Keratinocyte (primary cell): ENCODE data around the gene CC2D2A. TPM values are rescaled to one million over a fixed set of nuclear protein-coding genes. Genes with fewer than 3 reads are reported as not detected.

Source experiments
- DNase-seq: peaks from one replicate; pipeline ENCODE4 v3.0.0-alpha.2; 2011; ENCODE audit warnings: low read depth, missing footprints, low spot score
- FAIRE-seq: peaks from 2 replicates; lab custom pipeline; 2011; peaks lifted over from hg19 to GRCh38; lab: Jason Lieb, UNC
- H2AFZ ChIP-seq: 2 replicates; pipeline ENCODE4 v1.6.0; 2012; ENCODE audit warnings: low read length, control low read depth, inconsistent platforms; ENCODE audit not compliant: control insufficient read depth
- H3K27ac ChIP-seq: 2 replicates; pipeline ENCODE4 v1.5.1; 2011; ENCODE audit warnings: low read length; ENCODE audit not compliant: control insufficient read depth, insufficient read depth
- H3K27me3 ChIP-seq: 3 replicates; pipeline ENCODE4 v1.6.0; 2011; ENCODE audit warnings: low read length; ENCODE audit not compliant: control insufficient read depth, insufficient read depth; ENCODE audit errors: extremely low read depth
- H3K36me3 ChIP-seq, 2 experiments: 2 replicates in 1 of 2; 3 replicates in 1 of 2; pipeline ENCODE4 v1.5.1; 2011; ENCODE audit warnings: low read length in 2 of 2, mild to moderate bottlenecking in 1 of 2; ENCODE audit not compliant: control insufficient read depth in 2 of 2, insufficient read depth in 2 of 2; ENCODE audit errors: extremely low read depth in 1 of 2
- H3K4me1 ChIP-seq: 3 replicates; pipeline ENCODE4 v1.5.1; 2011; ENCODE audit warnings: low read length; ENCODE audit not compliant: control insufficient read depth, insufficient read depth; ENCODE audit errors: extremely low read depth
- H3K4me2 ChIP-seq: 3 replicates; pipeline ENCODE4 v1.6.0; 2011; ENCODE audit warnings: low read depth, low read length; ENCODE audit not compliant: control insufficient read depth, insufficient read depth; ENCODE audit errors: extremely low read depth
- H3K4me3 ChIP-seq, 3 experiments: fragments of 200-600 bp in 1 of 3; sonication (generic) in 1 of 3; 2 replicates in 2 of 3; 3 replicates in 1 of 3; pipeline ENCODE4 v1.5.1; 2011 to 2016; ENCODE audit warnings: low read length in 3 of 3, mild to moderate bottlenecking in 3 of 3, control low read depth in 2 of 3, inconsistent platforms in 1 of 3, low read depth in 1 of 3, mixed read lengths in 1 of 3, mixed run types in 1 of 3, moderate library complexity in 1 of 3; ENCODE audit not compliant: control insufficient read depth in 2 of 3, insufficient read depth in 2 of 3; ENCODE audit errors: extremely low read depth in 1 of 3
- H3K79me2 ChIP-seq: 2 replicates; pipeline ENCODE4 v1.6.0; 2012; ENCODE audit warnings: low read length; ENCODE audit not compliant: control insufficient read depth, insufficient read depth
- H3K9ac ChIP-seq: 3 replicates; pipeline ENCODE4 v1.6.0; 2011; ENCODE audit warnings: low read length; ENCODE audit not compliant: control insufficient read depth, insufficient read depth; ENCODE audit errors: extremely low read depth
- H3K9me1 ChIP-seq: 3 replicates; pipeline ENCODE4 v1.6.0; 2011; ENCODE audit warnings: low read length; ENCODE audit not compliant: control insufficient read depth, insufficient read depth; ENCODE audit errors: extremely low read depth
- H3K9me3 ChIP-seq: 2 replicates; pipeline ENCODE4 v1.5.1; 2012; ENCODE audit warnings: low read depth, low read length; ENCODE audit not compliant: control insufficient read depth
- H4K20me1 ChIP-seq: 3 replicates; pipeline ENCODE4 v1.6.0; 2011; ENCODE audit warnings: low read length; ENCODE audit not compliant: control insufficient read depth, insufficient read depth; ENCODE audit errors: extremely low read depth
- EZH2 ChIP-seq: IDR thresholded peaks from one replicate; pipeline ENCODE4 v1.6.1; 2012; ENCODE audit warnings: inconsistent platforms, mild to moderate bottlenecking, low read length, moderate library complexity
- dilution Hi-C: fragments of 300-500 bp; cut with MboI; formaldehyde crosslinking; loops from one replicate; pipeline ENCODE4 v1.7.0; 2020; ENCODE audit warnings: low sequenced_read_pairs; ENCODE audit not compliant: extremely low pct_ligation_motif_present
- polyA plus RNA-seq, 5 experiments: library from polyadenylated mRNA; depleted of rRNA in 3 of 5; stranded (reverse) in 3 of 5; stranded (forward) in 1 of 5; unstranded in 1 of 5; fragments of >200 nt; gene quantifications; 1 replicate in 1 of 5; 2 replicates in 3 of 5; 3 replicates in 1 of 5; pipeline versions ENCODE4 v1.2.1 to v1.2.3, GENCODE V29; 2011 to 2012; ENCODE audit warnings: missing spikeins in 2 of 5, low read depth in 1 of 5, low replicate concordance in 1 of 5
- TF ChIP-seq, protein P1 (sequence below), 3 experiments: IDR thresholded peaks in 1 of 3; conservative IDR thresholded peaks in 1 of 3; optimal IDR thresholded peaks in 1 of 3; 2 replicates in 2 of 3; 3 replicates in 1 of 3; pipeline versions ENCODE3 to v1.5.1; 2011; ENCODE audit warnings: low read length in 3 of 3, mild to moderate bottlenecking in 3 of 3, moderate library complexity in 2 of 3, control low read depth in 1 of 3, inconsistent platforms in 1 of 3; ENCODE audit not compliant: insufficient read depth in 2 of 3; ENCODE audit errors: extremely low read depth in 1 of 3

CC2D2A gene
- polyA plus RNA-seq, 1 donor (not counting 4 experiments of a cell fraction or from before 2014, with no cell fraction given) = 11.8 TPM

GRCh38 chr4:15498356-15498755 lies 28.7 kb downstream of the CC2D2A start:
- no peak for TF ChIP-seq EZH2
- TF ChIP-seq, protein P1, sequence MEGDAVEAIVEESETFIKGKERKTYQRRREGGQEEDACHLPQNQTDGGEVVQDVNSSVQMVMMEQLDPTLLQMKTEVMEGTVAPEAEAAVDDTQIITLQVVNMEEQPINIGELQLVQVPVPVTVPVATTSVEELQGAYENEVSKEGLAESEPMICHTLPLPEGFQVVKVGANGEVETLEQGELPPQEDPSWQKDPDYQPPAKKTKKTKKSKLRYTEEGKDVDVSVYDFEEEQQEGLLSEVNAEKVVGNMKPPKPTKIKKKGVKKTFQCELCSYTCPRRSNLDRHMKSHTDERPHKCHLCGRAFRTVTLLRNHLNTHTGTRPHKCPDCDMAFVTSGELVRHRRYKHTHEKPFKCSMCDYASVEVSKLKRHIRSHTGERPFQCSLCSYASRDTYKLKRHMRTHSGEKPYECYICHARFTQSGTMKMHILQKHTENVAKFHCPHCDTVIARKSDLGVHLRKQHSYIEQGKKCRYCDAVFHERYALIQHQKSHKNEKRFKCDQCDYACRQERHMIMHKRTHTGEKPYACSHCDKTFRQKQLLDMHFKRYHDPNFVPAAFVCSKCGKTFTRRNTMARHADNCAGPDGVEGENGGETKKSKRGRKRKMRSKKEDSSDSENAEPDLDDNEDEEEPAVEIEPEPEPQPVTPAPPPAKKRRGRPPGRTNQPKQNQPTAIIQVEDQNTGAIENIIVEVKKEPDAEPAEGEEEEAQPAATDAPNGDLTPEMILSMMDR (optimal IDR thresholded peaks at IDR 0.05 in 1 of 3, IDR thresholded peaks at IDR 0.05 in 1 of 3, conservative IDR thresholded peaks at IDR 0.05 in 1 of 3; ENCODE audit: extremely low read depth in 1 of 3, insufficient read depth in 2 of 3, low read length in 3 of 3) = no peak
- Histone ChIP-seq H4K20me1 (no peaks in the 10 kb centered on the region), H3K4me1 (peaks cover 4% of the 10 kb centered on the region), H3K36me3 (no peaks in the 10 kb centered on the region), H3K79me2 (no peaks in the 10 kb centered on the region), H3K9me1 (no peaks in the 10 kb centered on the region), H3K4me2 (no peak overlapping the region), H3K27ac (no peak overlapping the region), H3K9me3 (peaks cover 2% of the 10 kb centered on the region), H2AFZ (no peak overlapping the region), H3K27me3 (no peaks in the 10 kb centered on the region), H3K9ac (no peak overlapping the region), H3K4me3 (no peak overlapping the region)
- dilution Hi-C loops = no loop called here
- DNase-seq (no peak), FAIRE-seq (no peak)

GRCh38 chr4:15500701-15501100 lies 31.0 kb downstream of the CC2D2A start:
- Histone ChIP-seq H3K27me3 (no peaks in the 10 kb centered on the region), H3K4me3 (no peak overlapping the region), H3K27ac (no peak overlapping the region), H3K4me2 (no peak overlapping the region), H3K9me3 (peaks cover 2% of the 10 kb centered on the region), H3K4me1 (peaks cover 4% of the 10 kb centered on the region), H4K20me1 (no peaks in the 10 kb centered on the region), H3K79me2 (no peaks in the 10 kb centered on the region), H3K9me1 (no peaks in the 10 kb centered on the region), H3K36me3 (no peaks in the 10 kb centered on the region), H2AFZ (no peak overlapping the region), H3K9ac (no peak overlapping the region)
- FAIRE-seq = no peak
- TF ChIP-seq, protein P1 (optimal IDR thresholded peaks at IDR 0.05 in 1 of 3, IDR thresholded peaks at IDR 0.05 in 1 of 3, conservative IDR thresholded peaks at IDR 0.05 in 1 of 3; ENCODE audit: extremely low read depth in 1 of 3, insufficient read depth in 2 of 3, low read length in 3 of 3) = no peak
- no peak for TF ChIP-seq EZH2
- DNase-seq = no peak
- dilution Hi-C loops = no loop called here
